Erythroblast (primary cell): ENCODE data around the gene TRAM2.

Experiments
- GATA1 ChIP-seq: IDR thresholded peaks from 2 replicates; pipeline ENCODE4 v1.6.1; 2011; ENCODE audit warnings: low read depth, mild to moderate bottlenecking, control low read depth, low read length, moderate library complexity
- POLR2A ChIP-seq: IDR thresholded peaks from 2 replicates; pipeline ENCODE4 v1.6.1; 2011; ENCODE audit warnings: mild to moderate bottlenecking, low read length

GRCh38 chr6:52523378-52524142 is 53.3 kb downstream of the TRAM2 start:
- no peak for TF ChIP-seq POLR2A
- TF ChIP-seq GATA1, result no peak
